Breast epithelium (tissue), 3 donors: ENCODE measurements around the gene RAD23B.

ENCODE experiments used
- CTCF ChIP-seq, 3 donors: fragments of 450-650 bp; IDR thresholded peaks; one replicate each; pipeline ENCODE4 v1.5.1; 2016 to 2017; ENCODE audit warnings: antibody characterized with exemption in 3 of 3, mild to moderate bottlenecking in 3 of 3, moderate library complexity in 3 of 3
- POLR2A ChIP-seq: fragments of 450-650 bp; IDR thresholded peaks from one replicate; pipeline ENCODE4 v1.6.1; 2016; ENCODE audit warnings: antibody characterized with exemption, mild to moderate bottlenecking, moderate library complexity
- POLR2AphosphoS5 ChIP-seq, 3 donors: sonication (generic); formaldehyde crosslinking; IDR thresholded peaks; one replicate each; pipeline ENCODE4 v1.6.1; 2017; ENCODE audit warnings: antibody characterized with exemption in 3 of 3

- TF ChIP-seq CTCF (IDR thresholded peaks at IDR 0.05), result no peak
- TF ChIP-seq POLR2AphosphoS5 (IDR thresholded peaks at IDR 0.05), result no peak
- TF ChIP-seq POLR2A, result no peak
Observed at GRCh38 chr9:107249665-107250285, 33.3 kb upstream of the RAD23B start.
